HL-60 (cell line): ENCODE measurements around the gene HASPIN.
"Not testable (repeated sequence)": the region's sequence is repeated elsewhere in the genome, so short reads cannot be mapped to it uniquely, and the experiment has no call there.

ENCODE experiments used
- DNase-seq, 2 experiments: peaks; one replicate each; pipeline ENCODE4 v3.0.0-alpha.2; 2010 to 2020; ENCODE audit warnings: low read depth in 1 of 2, low spot score in 1 of 2
- H3K27ac ChIP-seq: fragments of 250-450 bp; sonication (Bioruptor Pico); replicated peaks from 2 replicates; pipeline ENCODE4 v1.5.1; 2020; ENCODE audit warnings: mild to moderate bottlenecking, moderate library complexity
- H3K27me3 ChIP-seq: fragments of 250-450 bp; sonication (Bioruptor Pico); 2 replicates; pipeline ENCODE4 v1.5.1; 2021; ENCODE audit warnings: mild to moderate bottlenecking, moderate library complexity; ENCODE audit not compliant: insufficient read depth, poor library complexity, severe bottlenecking
- H3K4me3 ChIP-seq: replicated peaks from 2 replicates; pipeline ENCODE4 v1.5.1; 2011; ENCODE audit warnings: mild to moderate bottlenecking, control low read depth, low read length; ENCODE audit not compliant: insufficient read depth
- GABPA ChIP-seq: IDR thresholded peaks from 2 replicates; pipeline ENCODE4 v1.6.1; 2012; ENCODE audit warnings: low read depth
- POLR2AphosphoS5 ChIP-seq: IDR thresholded peaks from 2 replicates; pipeline ENCODE4 v1.6.1; 2012; ENCODE audit warnings: low read depth
- SPI1 ChIP-seq: IDR thresholded peaks from 2 replicates; pipeline ENCODE4 v1.6.1; 2012; ENCODE audit warnings: low read depth, mild to moderate bottlenecking, borderline replicate concordance
- TF ChIP-seq, protein P1 (sequence below): IDR thresholded peaks from 2 replicates; pipeline ENCODE4 v1.6.1; 2012; ENCODE audit warnings: low read depth; ENCODE audit not compliant: insufficient replicate concordance
- TF ChIP-seq, protein P2 (sequence below): IDR thresholded peaks from one replicate; pipeline ENCODE4 v1.5.1; 2011; ENCODE audit warnings: low read length, control low read depth, inconsistent platforms; ENCODE audit not compliant: insufficient read depth

Gene HASPIN

DNA sequence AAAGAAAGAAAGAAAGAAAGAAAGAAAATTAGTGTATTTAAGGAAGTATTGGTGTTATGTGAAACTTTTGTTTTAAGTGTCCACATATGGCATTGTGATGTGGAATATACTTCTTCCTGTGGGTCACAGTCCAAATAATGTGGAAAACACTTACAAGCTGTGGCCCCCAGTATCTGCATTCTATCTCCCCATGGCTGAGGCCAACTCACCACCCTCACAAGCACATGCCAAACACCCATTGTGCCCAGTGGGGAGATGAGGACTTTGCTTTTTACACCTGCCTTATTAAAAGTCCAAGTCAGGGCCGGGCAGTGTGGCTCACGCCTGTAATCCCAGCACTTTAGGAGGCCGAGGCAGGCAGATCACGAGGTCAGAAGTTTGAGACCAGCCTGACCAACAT is 23.8 kb upstream of the HASPIN start:
- no peak for DNase-seq
- Histone ChIP-seq H3K27me3 (no peaks in the 10 kb centered on the region), H3K4me3 (no peak overlapping the region)

DNA sequence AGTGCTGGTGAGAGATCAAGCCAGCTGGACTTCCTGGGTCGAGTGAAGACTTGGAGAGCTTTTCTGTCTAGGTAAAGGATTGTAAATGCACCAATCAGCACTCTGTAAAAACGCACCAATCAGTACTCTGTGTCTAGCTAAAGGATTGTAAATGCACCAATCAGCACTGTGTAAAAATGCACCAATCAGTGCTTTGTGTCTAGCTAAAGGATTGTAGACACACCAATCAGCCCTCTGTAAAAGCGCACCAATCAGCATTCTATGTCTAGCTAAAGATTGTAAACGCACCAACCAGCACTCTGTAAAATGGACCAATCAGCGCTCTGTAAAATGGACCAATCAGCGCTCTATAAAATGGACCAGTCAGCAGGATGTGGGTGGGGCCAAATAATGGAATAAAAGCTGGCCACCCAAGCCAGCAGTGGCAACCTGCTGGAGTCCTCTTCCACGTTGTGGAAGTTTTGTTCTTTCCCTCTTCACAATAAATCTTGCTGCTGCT is 21.6 kb upstream of the HASPIN start:
- H3K27me3 ChIP-seq, H3K4me3 ChIP-seq, DNase-seq, H3K27ac ChIP-seq: not testable (repeated sequence)

More for the DNA sequence above, 23.8 kb upstream of the HASPIN start:
- TF ChIP-seq, protein P1, sequence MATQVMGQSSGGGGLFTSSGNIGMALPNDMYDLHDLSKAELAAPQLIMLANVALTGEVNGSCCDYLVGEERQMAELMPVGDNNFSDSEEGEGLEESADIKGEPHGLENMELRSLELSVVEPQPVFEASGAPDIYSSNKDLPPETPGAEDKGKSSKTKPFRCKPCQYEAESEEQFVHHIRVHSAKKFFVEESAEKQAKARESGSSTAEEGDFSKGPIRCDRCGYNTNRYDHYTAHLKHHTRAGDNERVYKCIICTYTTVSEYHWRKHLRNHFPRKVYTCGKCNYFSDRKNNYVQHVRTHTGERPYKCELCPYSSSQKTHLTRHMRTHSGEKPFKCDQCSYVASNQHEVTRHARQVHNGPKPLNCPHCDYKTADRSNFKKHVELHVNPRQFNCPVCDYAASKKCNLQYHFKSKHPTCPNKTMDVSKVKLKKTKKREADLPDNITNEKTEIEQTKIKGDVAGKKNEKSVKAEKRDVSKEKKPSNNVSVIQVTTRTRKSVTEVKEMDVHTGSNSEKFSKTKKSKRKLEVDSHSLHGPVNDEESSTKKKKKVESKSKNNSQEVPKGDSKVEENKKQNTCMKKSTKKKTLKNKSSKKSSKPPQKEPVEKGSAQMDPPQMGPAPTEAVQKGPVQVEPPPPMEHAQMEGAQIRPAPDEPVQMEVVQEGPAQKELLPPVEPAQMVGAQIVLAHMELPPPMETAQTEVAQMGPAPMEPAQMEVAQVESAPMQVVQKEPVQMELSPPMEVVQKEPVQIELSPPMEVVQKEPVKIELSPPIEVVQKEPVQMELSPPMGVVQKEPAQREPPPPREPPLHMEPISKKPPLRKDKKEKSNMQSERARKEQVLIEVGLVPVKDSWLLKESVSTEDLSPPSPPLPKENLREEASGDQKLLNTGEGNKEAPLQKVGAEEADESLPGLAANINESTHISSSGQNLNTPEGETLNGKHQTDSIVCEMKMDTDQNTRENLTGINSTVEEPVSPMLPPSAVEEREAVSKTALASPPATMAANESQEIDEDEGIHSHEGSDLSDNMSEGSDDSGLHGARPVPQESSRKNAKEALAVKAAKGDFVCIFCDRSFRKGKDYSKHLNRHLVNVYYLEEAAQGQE: no peak
- TF ChIP-seq, protein P2, sequence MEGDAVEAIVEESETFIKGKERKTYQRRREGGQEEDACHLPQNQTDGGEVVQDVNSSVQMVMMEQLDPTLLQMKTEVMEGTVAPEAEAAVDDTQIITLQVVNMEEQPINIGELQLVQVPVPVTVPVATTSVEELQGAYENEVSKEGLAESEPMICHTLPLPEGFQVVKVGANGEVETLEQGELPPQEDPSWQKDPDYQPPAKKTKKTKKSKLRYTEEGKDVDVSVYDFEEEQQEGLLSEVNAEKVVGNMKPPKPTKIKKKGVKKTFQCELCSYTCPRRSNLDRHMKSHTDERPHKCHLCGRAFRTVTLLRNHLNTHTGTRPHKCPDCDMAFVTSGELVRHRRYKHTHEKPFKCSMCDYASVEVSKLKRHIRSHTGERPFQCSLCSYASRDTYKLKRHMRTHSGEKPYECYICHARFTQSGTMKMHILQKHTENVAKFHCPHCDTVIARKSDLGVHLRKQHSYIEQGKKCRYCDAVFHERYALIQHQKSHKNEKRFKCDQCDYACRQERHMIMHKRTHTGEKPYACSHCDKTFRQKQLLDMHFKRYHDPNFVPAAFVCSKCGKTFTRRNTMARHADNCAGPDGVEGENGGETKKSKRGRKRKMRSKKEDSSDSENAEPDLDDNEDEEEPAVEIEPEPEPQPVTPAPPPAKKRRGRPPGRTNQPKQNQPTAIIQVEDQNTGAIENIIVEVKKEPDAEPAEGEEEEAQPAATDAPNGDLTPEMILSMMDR: no peak
- TF ChIP-seq GABPA: no peak
- TF ChIP-seq SPI1: no peak
- no peak for TF ChIP-seq POLR2AphosphoS5
- H3K27ac ChIP-seq: no peak overlapping the region

DNA sequence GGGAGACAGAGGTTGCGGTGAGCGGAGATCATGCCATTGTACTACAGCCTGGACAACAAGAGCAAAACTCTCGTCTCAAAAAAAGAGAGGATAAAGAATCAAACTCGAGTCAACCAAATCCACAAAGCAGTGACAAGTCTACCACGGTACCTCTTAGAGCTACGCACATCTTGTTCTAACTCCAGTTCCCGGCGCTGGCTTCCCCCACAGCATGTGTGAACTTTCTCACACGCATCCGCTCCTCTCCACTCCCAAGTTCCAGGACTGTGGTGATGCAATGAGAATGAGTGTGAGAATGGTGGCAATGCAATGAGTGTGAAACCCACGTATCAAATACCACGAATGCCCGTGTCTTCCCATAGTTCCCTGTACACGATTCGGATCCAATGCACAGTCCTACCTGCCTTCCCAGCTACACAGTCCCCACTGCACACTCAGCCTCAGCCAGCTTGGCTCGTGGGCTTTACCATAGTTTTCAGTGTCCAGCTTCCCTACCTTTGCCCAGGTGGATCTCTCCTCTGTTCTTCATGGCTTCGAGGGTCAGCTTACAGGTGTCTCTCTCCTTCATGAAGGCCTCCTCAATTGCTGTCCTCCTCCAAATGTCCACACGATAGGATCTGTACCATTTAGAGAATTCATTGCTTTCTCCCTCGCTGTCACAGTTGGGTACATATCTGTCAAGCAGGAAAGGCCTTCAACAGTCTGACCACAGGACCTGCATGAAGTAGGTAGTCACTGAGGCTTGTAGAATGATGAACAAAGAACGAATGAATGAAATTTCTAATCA is 18.6 kb upstream of the HASPIN start:
- TF ChIP-seq POLR2AphosphoS5 (no peak), GABPA (no peak), SPI1 (no peak)
- TF ChIP-seq, protein P2: no peak
- TF ChIP-seq, protein P1: no peak
- Histone ChIP-seq H3K27me3 (no peaks in the 10 kb centered on the region), H3K4me3 (no peak overlapping the region), H3K27ac (no peak overlapping the region)
- DNase-seq: no peak

DNA sequence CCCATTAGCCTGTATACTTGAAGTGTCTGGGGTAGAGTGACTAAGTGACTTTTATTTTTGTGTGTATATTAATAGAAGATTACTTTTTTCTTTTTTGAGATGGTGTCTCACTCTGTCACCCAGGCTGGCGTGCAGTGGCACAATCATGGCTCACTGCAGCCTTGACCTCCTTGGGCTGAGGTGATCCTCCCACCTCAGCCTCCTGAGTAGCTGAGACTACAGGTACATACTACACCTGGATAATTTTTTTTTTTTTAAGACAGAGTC is 18.1 kb upstream of the HASPIN start:
- H3K4me3 ChIP-seq, H3K27ac ChIP-seq, H3K27me3 ChIP-seq, DNase-seq: not testable (repeated sequence)

DNA sequence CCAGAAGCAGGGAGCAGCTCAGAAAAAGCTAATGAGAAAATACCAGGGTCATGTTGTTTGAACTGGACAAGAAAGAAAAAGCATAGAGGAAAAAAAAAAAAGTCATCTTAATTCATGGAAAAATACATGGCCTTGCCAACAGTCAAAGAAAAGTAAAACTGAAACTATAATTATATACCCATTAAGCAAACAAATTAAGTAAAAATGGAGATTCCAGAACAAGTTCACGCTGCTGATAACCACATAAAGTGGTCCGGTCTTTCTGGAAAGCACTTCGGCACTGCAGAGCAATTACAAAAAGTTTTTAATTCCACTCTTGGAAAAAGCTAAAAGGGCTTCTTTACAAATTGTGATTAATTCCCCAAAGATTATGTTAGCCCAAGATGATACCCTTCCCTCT is 15.3 kb upstream of the HASPIN start:
- no peak for DNase-seq
- no peak overlapping the region for H3K27ac ChIP-seq
- H3K4me3 ChIP-seq: no peak overlapping the region
- H3K27me3 ChIP-seq: no peaks in the 10 kb centered on the region
- TF ChIP-seq, protein P1: no peak
- no peak for TF ChIP-seq SPI1
- TF ChIP-seq, protein P2: no peak
- no peak for TF ChIP-seq POLR2AphosphoS5
- no peak for TF ChIP-seq GABPA
